GM21576 (cell line): Measurements from ENCODE around the gene COX19.

Experiments used
- ATAC-seq: cut with Tn5 transposase; IDR thresholded peaks from one replicate; pipeline ENCODE4 v1.9.1; 2021; ENCODE audit warnings: mild to moderate bottlenecking, moderate library complexity; ENCODE audit not compliant: unreplicated experiment

Gene COX19

GRCh38 chr7:979151-979550, 3.8 kb upstream of the COX19 start:
- ATAC-seq = no peak

DNA sequence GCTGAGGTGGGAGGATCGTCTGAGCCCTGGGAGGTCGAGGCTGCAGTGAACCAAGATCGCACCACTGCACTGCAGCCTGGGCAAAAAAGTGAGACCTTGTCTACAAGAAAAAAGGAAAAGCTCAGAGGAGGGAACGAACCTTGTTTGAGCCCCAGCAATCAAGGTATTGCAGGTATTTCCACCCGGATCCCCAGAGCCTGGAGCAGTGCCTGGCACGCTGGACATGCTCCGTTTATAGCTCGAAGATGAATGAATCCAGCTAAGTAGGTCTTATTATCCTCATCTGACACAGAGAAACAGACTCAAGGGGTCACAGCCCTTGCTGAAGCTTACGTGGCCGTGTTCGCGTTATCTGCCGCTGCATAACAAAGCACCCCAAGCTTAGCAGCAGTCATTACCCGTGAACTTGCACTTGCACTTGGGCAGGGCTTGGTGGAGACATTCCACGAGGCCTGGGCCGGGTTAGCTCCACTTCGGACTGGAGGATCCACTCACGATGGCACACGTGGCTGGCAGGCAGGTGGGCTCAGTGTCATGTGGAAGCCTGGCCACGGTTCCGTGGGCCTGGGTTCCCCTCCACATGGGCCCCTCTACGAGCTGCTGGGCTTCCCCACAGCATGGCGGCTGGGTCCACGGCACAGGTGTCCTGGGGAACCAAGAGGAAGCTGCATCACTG, 3.2 kb upstream of the COX19 start:
- no peak for ATAC-seq

GRCh38 chr7:978049-978346, 2.6 kb upstream of the COX19 start:
- no peak for ATAC-seq

GRCh38 chr7:977326-978048, 2.1 kb upstream of the COX19 start:
- ATAC-seq = no peak

- ATAC-seq = no peak
Measured at GRCh38 chr7:976901-977325, 1.6 kb upstream of the COX19 start.

DNA sequence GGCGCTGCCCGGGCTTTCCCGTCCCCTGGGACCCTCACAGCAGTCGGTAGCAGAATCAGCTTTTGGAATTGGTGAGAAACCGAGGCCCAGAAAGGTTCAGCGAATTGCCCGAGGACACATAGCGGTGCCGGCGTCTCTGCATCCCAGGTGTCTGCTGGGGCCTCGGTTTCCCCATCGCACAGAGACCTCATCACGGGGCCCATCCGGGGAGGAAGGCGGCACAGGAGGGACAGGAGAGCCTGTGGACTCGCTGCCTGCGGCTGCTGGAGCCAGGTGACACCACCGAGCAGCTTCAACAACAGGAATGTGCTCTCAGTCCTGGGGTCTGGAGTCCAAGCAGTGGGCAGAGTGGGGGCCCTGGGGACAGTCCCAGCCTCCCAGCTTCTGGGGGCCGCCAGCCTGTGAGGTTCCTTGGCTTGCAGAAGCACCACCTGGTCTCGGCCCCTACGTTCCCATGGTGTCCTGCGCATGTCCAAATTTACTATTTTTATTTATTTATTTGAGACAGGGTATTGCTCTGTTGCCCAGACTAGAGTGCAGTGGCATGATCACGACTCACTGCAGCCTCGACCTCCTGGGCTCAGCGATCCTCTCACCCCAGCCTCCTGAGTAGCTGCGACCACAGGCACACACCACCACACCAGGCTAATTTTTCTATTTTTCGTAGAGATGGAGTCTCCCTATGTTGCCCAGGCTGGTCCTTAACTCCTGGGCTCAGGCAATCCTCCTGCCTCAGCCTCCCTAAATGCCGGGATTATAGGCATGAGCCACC, 539 bp upstream of the COX19 start:
- ATAC-seq = no peak

- no peak for ATAC-seq
Measured at GRCh38 chr7:974172-974571, 1.2 kb downstream of the COX19 start.

GRCh38 chr7:973312-973711, 2.0 kb downstream of the COX19 start:
- no peak for ATAC-seq

DNA sequence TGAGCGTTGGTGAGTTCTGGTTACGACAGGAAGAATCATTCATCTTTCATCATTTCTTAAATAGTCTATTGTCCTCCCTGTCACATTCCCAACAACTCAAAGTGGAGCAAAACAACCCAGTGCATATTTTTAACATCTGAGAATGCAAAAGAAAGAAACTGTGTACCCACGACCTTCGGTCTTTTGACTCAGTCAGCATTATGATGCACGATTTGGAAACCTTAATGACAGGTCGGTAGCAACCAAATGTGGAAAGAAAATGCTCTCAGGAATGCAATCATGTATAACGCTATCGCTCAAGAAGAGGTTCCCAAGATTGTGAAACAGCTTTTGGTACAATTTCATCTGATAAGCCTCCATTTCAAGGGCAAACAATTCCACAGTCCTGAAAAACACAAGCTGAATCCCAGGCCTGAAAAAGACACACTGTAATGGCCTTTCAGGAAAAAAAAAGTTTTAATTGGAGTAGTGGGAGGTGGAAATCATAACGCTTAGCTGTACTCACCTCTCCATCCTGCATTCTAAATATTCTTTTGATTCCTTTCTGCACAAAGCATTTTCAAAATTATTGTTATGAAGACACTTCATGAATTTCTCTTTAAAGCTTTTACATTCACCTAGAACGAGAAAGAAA, 2.6 kb downstream of the COX19 start:
- no peak for ATAC-seq

DNA sequence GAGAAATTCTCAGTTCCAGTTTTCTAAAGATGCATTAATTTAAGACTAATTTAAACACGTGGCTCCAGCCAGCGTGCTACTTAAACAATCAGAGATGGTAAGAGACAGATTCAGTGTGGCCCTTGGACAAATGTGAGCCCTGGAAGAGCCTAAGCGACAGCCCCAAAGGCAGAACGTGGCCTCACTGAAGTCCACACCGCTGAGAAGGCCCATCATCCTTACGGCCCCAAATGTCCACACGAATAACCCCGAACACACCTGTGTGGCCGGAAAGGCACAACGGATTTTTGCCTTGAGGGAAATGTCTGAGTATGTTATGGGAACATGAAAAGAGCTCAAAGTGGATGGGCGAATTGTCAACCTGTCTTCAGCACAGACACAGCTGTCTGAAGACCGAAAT, 3.2 kb downstream of the COX19 start:
- ATAC-seq = no peak

GRCh38 chr7:970744-971143, 4.6 kb downstream of the COX19 start:
- no peak for ATAC-seq

DNA sequence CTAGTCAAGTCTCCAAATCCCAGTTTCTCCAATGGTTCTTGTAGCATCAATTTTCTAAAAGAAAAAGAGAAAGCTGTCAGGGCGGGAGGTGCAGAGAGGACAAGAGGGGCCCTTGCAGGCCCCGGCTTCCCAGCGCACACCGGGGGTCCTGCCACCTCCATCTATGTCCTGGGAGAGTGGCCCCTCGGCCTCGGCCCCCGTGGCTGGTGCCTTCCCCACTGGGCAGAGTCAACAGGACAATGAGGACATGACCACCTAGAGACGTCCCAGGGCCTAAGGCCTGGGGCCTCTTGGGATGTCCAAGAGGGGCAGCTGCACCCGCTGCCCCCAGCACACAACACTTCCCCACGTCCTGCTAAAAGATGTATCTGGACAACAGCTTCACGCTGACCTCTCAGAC, 5.9 kb downstream of the COX19 start:
- no peak for ATAC-seq

- ATAC-seq = no peak
Measured at GRCh38 chr7:968205-969105, 6.9 kb downstream of the COX19 start.

GRCh38 chr7:967361-968082, 7.8 kb downstream of the COX19 start:
- no peak for ATAC-seq

DNA sequence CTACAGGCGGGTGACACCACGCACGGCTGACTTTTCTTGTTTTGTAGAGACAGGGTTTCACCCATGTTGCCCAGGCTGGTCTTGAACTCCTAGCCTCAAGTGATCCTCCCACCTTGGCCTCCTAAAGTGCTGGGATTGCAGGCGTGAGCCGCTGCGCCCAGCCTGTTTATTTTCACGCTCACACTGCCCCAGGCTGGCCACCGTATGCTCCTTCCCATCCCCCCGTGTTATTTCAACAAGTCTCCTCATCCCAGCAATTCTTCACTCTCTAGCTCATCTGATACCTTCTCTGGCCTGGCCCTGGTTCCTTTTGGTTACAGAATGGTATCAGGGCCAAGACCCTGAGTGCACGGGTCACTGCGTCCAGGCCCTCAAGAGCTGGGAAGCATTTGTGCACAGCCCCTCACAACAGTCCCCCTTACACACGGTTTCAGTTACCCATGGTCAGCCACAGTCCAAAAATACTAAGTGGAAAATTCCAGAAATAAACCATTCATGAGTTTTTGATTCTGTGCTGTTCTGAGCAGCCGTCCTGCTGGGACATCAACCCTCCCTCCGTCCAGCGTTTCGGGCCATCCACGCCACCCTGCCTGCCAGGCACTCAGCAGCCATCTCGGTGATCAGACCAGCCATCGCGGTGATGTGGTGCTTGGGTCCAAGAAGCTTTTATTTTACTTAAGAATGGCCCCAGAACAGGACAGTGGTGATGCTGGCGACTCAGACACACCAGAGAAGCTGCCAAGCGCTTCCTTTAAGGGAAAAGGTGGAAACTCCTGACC, 8.9 kb downstream of the COX19 start:
- no peak for ATAC-seq

DNA sequence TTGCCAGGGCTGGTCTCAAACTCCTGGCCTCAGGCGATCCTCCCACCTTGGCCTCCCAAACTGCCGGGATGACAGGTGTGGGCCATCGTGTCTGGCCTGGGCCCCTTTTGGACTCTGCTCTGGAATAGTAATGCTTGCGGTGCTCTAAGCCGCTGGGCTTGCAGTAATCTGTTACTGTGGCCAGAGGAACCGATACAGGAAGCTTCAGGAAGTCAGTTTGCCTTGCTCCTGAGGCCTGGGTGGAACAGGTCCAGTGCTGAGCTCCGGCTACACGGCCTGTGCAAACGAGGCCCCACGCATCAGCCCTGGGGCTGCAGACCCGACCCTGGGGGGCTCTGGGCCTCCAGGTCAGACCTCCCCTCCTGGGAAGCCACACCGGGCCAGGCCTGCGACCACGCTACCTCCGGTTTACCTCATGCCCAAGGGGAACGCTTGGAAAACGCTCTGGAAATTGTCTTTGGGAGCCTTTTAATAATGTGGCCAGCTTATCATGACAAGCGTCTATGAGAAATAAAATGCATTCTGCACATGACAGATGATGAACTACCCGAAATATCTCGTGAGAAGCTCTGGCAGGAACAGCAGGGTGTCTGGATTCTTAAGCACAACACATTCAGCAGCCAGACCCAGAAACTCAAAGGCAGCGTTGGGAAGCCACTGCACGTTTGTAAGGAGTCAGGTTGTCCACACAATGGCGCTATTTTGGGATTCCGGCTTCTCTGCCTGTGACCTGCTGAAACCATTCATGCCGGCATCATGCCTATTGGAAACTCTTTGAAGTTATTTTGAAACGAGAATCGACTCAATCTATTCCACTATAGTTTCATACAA, 10.7 kb downstream of the COX19 start:
- no peak for ATAC-seq

GRCh38 chr7:963236-964078, 11.9 kb downstream of the COX19 start:
- ATAC-seq = no peak
